ENCODE results near the gene CNGB1. TPM values are rescaled to one million over a fixed set of nuclear protein-coding genes. Genes with fewer than 3 reads are reported as not detected.
A peak's percentile ranks its signal among the peaks of the same experiment; 100 is the strongest.

Gene CNGB1
- total and polyA plus RNA-seq, 2 donors from 2014 or later = not detected

DNA sequence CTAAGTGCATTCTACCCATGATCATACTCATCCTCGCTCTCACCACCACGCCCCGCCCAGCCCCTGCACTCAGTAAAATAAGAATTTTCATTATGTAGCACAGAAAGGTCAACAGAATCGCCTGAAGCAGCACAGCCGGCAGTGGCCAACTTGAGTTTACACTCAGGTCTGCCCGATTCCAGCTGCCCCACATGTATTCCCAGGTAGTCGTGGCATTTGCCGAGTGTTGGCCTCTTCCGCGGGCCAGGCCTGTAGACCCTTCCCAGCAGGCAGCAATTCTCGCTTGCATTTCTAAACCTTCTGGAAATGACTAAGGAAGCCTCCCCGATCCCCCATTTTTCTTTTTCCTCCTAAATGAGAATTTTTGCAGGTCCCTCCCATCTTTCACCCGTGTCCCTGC lies 609 bp downstream of the CNGB1 start:
- H3K9me3 ChIP-seq (ENCODE audit: control insufficient read depth in 2 of 3, insufficient read depth in 1 of 3, low read length in 3 of 3) = no peaks in the 10 kb centered on the region
- no peaks in the 10 kb centered on the region for H3K36me3 ChIP-seq (ENCODE audit: control insufficient read depth in 2 of 3, insufficient read depth in 3 of 3, low read length in 3 of 3)
- no peak overlapping the region for H3K27ac ChIP-seq (ENCODE audit: low read depth in 2 of 2, low read length in 2 of 2)
- H3K4me1 ChIP-seq (ENCODE audit: control insufficient read depth in 2 of 3, insufficient read depth in 2 of 3, low read depth in 1 of 3, low read length in 3 of 3) = no peaks in the 10 kb centered on the region
- no peaks in the 10 kb centered on the region for H3K27me3 ChIP-seq (ENCODE audit: control insufficient read depth, insufficient read depth, low read length)
- no peak for FAIRE-seq
- no peak overlapping the region for H3K9ac ChIP-seq (ENCODE audit: low read length in 3 of 3)
- DNase-seq = no peak
- intact Hi-C loops (cut with DNase I) = no loop called here
- TF ChIP-seq, protein P1, sequence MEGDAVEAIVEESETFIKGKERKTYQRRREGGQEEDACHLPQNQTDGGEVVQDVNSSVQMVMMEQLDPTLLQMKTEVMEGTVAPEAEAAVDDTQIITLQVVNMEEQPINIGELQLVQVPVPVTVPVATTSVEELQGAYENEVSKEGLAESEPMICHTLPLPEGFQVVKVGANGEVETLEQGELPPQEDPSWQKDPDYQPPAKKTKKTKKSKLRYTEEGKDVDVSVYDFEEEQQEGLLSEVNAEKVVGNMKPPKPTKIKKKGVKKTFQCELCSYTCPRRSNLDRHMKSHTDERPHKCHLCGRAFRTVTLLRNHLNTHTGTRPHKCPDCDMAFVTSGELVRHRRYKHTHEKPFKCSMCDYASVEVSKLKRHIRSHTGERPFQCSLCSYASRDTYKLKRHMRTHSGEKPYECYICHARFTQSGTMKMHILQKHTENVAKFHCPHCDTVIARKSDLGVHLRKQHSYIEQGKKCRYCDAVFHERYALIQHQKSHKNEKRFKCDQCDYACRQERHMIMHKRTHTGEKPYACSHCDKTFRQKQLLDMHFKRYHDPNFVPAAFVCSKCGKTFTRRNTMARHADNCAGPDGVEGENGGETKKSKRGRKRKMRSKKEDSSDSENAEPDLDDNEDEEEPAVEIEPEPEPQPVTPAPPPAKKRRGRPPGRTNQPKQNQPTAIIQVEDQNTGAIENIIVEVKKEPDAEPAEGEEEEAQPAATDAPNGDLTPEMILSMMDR (IDR thresholded peaks at IDR 0.05; ENCODE audit: borderline replicate concordance, extremely low read depth, insufficient read depth) = no peak
- H3K4me3 ChIP-seq (ENCODE audit: low read length in 3 of 3) = no peak overlapping the region

DNA sequence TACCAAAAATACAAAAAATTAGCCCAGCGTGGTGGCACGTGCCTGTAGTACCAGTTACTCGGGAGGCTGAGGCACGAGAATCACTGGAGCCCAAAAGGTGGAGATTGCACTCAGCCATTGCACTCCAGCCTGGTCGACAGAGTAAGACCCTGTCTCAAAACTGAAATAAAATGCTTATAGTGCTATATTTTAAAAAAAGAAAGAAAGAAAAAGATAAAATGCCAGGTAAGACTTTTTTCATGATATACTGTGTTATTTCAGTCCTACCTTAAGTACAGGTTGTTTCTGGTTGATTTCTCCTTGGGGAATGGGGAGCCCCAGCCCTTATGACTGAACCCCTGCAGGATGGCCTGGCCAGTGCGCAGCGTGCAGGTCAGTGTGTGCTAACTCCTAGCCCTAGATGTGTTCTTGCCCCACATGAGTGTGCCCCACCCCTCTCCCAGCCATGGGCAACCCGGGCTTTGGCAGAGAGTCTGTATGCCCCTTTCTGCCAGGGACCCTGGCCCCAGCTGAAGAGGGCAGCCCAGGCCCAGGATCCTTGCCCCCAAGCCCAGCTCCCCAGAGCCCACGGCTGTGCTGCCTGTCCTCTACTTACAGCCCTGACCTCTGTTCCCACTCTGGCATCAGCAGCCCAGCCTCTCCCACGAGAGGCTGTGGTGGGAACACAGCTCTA lies 1.3 kb downstream of the CNGB1 start:
- TF ChIP-seq, protein P1 (IDR thresholded peaks at IDR 0.05; ENCODE audit: borderline replicate concordance, extremely low read depth, insufficient read depth) = no peak
- Histone ChIP-seq H3K36me3 (ENCODE audit: control insufficient read depth in 2 of 3, insufficient read depth in 3 of 3, low read length in 3 of 3) (no peaks in the 10 kb centered on the region), H3K27me3 (ENCODE audit: control insufficient read depth, insufficient read depth, low read length) (no peaks in the 10 kb centered on the region), H3K9me3 (ENCODE audit: control insufficient read depth in 2 of 3, insufficient read depth in 1 of 3, low read length in 3 of 3) (no peaks in the 10 kb centered on the region), H3K27ac (ENCODE audit: low read depth in 2 of 2, low read length in 2 of 2) (no peak overlapping the region), H3K4me3 (ENCODE audit: low read length in 3 of 3) (no peak overlapping the region), H3K9ac (ENCODE audit: low read length in 3 of 3) (no peak overlapping the region), H3K4me1 (ENCODE audit: control insufficient read depth in 2 of 3, insufficient read depth in 2 of 3, low read depth in 1 of 3, low read length in 3 of 3) (no peaks in the 10 kb centered on the region)
- peak in 1 of 5 donors; percentile 38 for DNase-seq
- intact Hi-C loops (cut with DNase I) = no loop called here
- no peak for FAIRE-seq

DNA sequence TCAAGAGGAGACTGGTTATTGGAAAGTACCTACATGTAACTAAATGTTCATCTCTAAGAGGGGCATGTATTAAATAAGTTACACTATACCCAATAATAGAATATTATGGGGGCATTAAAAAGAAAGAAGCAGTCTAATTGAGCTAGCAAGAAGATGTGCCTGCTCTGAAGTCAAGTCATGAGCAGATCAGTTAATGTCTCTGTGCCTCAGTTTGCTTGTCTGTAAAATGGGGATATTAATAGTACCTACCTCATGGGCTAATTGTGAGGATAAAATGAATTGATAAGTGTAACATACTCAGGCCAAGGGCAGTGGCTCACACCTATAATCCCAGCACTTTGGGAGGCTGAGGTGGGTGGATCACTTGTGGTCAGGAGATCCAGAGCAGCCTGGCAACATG lies 3.0 kb downstream of the CNGB1 start:
- Histone ChIP-seq H3K4me3 (ENCODE audit: low read length in 3 of 3) (no peak overlapping the region), H3K9ac (ENCODE audit: low read length in 3 of 3) (no peak overlapping the region), H3K9me3 (ENCODE audit: control insufficient read depth in 2 of 3, insufficient read depth in 1 of 3, low read length in 3 of 3) (no peaks in the 10 kb centered on the region), H3K27ac (ENCODE audit: low read depth in 2 of 2, low read length in 2 of 2) (no peak overlapping the region), H3K4me1 (ENCODE audit: control insufficient read depth in 2 of 3, insufficient read depth in 2 of 3, low read depth in 1 of 3, low read length in 3 of 3) (no peaks in the 10 kb centered on the region), H3K27me3 (ENCODE audit: control insufficient read depth, insufficient read depth, low read length) (no peaks in the 10 kb centered on the region), H3K36me3 (ENCODE audit: control insufficient read depth in 2 of 3, insufficient read depth in 3 of 3, low read length in 3 of 3) (no peaks in the 10 kb centered on the region)
- intact Hi-C loops (cut with DNase I) = no loop called here
- TF ChIP-seq, protein P1 (IDR thresholded peaks at IDR 0.05; ENCODE audit: borderline replicate concordance, extremely low read depth, insufficient read depth) = no peak
- FAIRE-seq = no peak
- DNase-seq = no peak

DNA sequence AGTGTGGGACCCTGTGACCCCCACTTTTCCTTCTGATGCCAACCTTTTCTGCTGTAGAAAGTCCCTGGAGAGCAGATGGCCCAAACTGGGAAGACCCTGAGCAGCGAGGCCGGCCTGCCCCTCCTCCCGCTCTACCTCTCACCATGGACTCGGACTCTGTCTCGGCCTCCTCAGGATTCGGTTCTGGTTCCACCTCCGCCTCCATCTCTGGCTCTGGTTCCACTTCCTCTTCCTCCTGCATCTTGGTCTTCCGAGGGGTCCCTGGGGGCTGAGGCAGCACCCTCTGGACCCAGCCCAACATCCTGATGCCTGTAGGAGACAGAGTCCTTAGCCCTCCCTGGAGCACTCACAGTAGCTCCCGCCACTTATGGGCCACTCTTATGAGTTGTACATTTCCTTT lies 3.9 kb downstream of the CNGB1 start:
- Histone ChIP-seq H3K4me3 (ENCODE audit: low read length in 3 of 3) (no peak overlapping the region), H3K27me3 (ENCODE audit: control insufficient read depth, insufficient read depth, low read length) (no peaks in the 10 kb centered on the region), H3K9me3 (ENCODE audit: control insufficient read depth in 2 of 3, insufficient read depth in 1 of 3, low read length in 3 of 3) (no peaks in the 10 kb centered on the region), H3K36me3 (ENCODE audit: control insufficient read depth in 2 of 3, insufficient read depth in 3 of 3, low read length in 3 of 3) (no peaks in the 10 kb centered on the region), H3K27ac (ENCODE audit: low read depth in 2 of 2, low read length in 2 of 2) (no peak overlapping the region), H3K9ac (ENCODE audit: low read length in 3 of 3) (no peak overlapping the region), H3K4me1 (ENCODE audit: control insufficient read depth in 2 of 3, insufficient read depth in 2 of 3, low read depth in 1 of 3, low read length in 3 of 3) (no peaks in the 10 kb centered on the region)
- DNase-seq = no peak
- TF ChIP-seq, protein P1 (IDR thresholded peaks at IDR 0.05; ENCODE audit: borderline replicate concordance, extremely low read depth, insufficient read depth) = no peak
- no peak for FAIRE-seq
- intact Hi-C loops (cut with DNase I) = no loop called here
